ENCODE data around the gene NFIB. TPM values are rescaled to one million over a fixed set of nuclear protein-coding genes. Genes with fewer than 3 reads are reported as not detected.

NFIB gene
- polyA plus RNA-seq, 1 donor (not counting 4 experiments of a cell fraction or from before 2014, with no cell fraction given), result 8.9 TPM

DNA sequence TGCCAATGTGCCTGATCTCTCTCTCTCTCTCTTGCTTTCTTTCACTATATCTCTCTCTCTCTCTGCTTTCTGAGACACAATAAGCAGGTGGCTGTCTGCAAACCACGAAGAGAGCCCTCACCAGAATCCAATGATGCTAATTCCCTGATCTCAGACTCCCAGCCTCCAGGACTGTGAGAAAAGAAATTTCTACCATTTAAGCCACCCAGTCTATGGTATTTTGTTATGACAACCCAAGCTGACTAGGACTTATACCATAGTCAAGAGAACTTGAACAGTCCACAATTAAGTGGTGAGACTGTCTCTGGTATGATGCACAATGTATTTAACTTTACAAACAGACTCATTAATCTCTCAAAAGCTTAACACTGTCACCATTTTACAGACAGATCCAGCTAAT is 67.0 kb downstream of the NFIB start:
- peaks cover 49% of the 10 kb centered on the region for H3K79me2 ChIP-seq (ENCODE audit: control insufficient read depth, insufficient read depth, low read length)
- no peaks in the 10 kb centered on the region for H3K27me3 ChIP-seq (ENCODE audit: control insufficient read depth, extremely low read depth, insufficient read depth, low read length)
- no peak overlapping the region for H3K27ac ChIP-seq (ENCODE audit: control insufficient read depth, insufficient read depth, low read length)
- no peaks in the 10 kb centered on the region for H3K9me3 ChIP-seq (ENCODE audit: control insufficient read depth, low read depth, low read length)
- H3K4me1 ChIP-seq (ENCODE audit: control insufficient read depth, extremely low read depth, insufficient read depth, low read length), result peaks cover 30% of the 10 kb centered on the region
- H2AFZ ChIP-seq (ENCODE audit: control insufficient read depth, low read length), result no peak overlapping the region
- H3K9me1 ChIP-seq (ENCODE audit: control insufficient read depth, extremely low read depth, insufficient read depth, low read length), result peaks cover 2% of the 10 kb centered on the region
- H3K4me3 ChIP-seq (ENCODE audit: control insufficient read depth in 2 of 3, extremely low read depth in 1 of 3, insufficient read depth in 2 of 3, low read depth in 1 of 3, low read length in 3 of 3), result no peak overlapping the region
- FAIRE-seq (no peak), DNase-seq (ENCODE audit: low read depth, low spot score) (no peak)
- H3K9ac ChIP-seq (ENCODE audit: control insufficient read depth, extremely low read depth, insufficient read depth, low read length), result no peak overlapping the region
- no peak overlapping the region for H3K4me2 ChIP-seq (ENCODE audit: control insufficient read depth, extremely low read depth, insufficient read depth, low read depth, low read length)
- TF ChIP-seq CTCF (optimal IDR thresholded peaks at IDR 0.05 in 1 of 3, IDR thresholded peaks at IDR 0.05 in 1 of 3, conservative IDR thresholded peaks at IDR 0.05 in 1 of 3; ENCODE audit: extremely low read depth in 1 of 3, insufficient read depth in 2 of 3, low read length in 3 of 3), result no peak
- no peak for TF ChIP-seq EZH2 (IDR thresholded peaks at IDR 0.05; ENCODE audit: low read length)
- H3K36me3 ChIP-seq (ENCODE audit: control insufficient read depth in 2 of 2, extremely low read depth in 1 of 2, insufficient read depth in 2 of 2, low read length in 2 of 2), result no peaks in the 10 kb centered on the region
- dilution Hi-C loops (cut with MboI; ENCODE audit: extremely low pct_ligation_motif_present, low sequenced_read_pairs), result no loop called here
- H4K20me1 ChIP-seq (ENCODE audit: control insufficient read depth, extremely low read depth, insufficient read depth, low read length), result no peaks in the 10 kb centered on the region

- peaks cover 51% of the 10 kb centered on the region for H3K79me2 ChIP-seq (ENCODE audit: control insufficient read depth, insufficient read depth, low read length)
- peaks cover 22% of the 10 kb centered on the region for H3K4me1 ChIP-seq (ENCODE audit: control insufficient read depth, extremely low read depth, insufficient read depth, low read length)
- H3K4me2 ChIP-seq (ENCODE audit: control insufficient read depth, extremely low read depth, insufficient read depth, low read depth, low read length), result no peak overlapping the region
- no peak overlapping the region for H2AFZ ChIP-seq (ENCODE audit: control insufficient read depth, low read length)
- no peak overlapping the region for H3K27ac ChIP-seq (ENCODE audit: control insufficient read depth, insufficient read depth, low read length)
- H3K9ac ChIP-seq (ENCODE audit: control insufficient read depth, extremely low read depth, insufficient read depth, low read length), result no peak overlapping the region
- H3K36me3 ChIP-seq (ENCODE audit: control insufficient read depth in 2 of 2, extremely low read depth in 1 of 2, insufficient read depth in 2 of 2, low read length in 2 of 2), result no peaks in the 10 kb centered on the region
- H3K9me1 ChIP-seq (ENCODE audit: control insufficient read depth, extremely low read depth, insufficient read depth, low read length), result peaks cover 2% of the 10 kb centered on the region
- FAIRE-seq, result peak; percentile 5
- no peaks in the 10 kb centered on the region for H4K20me1 ChIP-seq (ENCODE audit: control insufficient read depth, extremely low read depth, insufficient read depth, low read length)
- H3K4me3 ChIP-seq (ENCODE audit: control insufficient read depth in 2 of 3, extremely low read depth in 1 of 3, insufficient read depth in 2 of 3, low read depth in 1 of 3, low read length in 3 of 3), result no peak overlapping the region
- no peaks in the 10 kb centered on the region for H3K9me3 ChIP-seq (ENCODE audit: control insufficient read depth, low read depth, low read length)
- TF ChIP-seq EZH2 (IDR thresholded peaks at IDR 0.05; ENCODE audit: low read length) (no peak), CTCF (optimal IDR thresholded peaks at IDR 0.05 in 1 of 3, IDR thresholded peaks at IDR 0.05 in 1 of 3, conservative IDR thresholded peaks at IDR 0.05 in 1 of 3; ENCODE audit: extremely low read depth in 1 of 3, insufficient read depth in 2 of 3, low read length in 3 of 3) (no peak)
- dilution Hi-C loops (cut with MboI; ENCODE audit: extremely low pct_ligation_motif_present, low sequenced_read_pairs), result no loop called here
- DNase-seq (ENCODE audit: low read depth, low spot score), result no peak
- no peaks in the 10 kb centered on the region for H3K27me3 ChIP-seq (ENCODE audit: control insufficient read depth, extremely low read depth, insufficient read depth, low read length)
Measured at GRCh38 chr9:14245901-14246525, 67.9 kb downstream of the NFIB start.

Data from keratinocyte (primary cell).